ENCODE data around the gene SMO. TPM values are rescaled to one million over a fixed set of nuclear protein-coding genes. Genes with fewer than 3 reads are reported as not detected.
"Not testable (repeated sequence)": the region's sequence is repeated elsewhere in the genome, so short reads cannot be mapped to it uniquely, and the experiment has no call there.

SMO gene
- total and polyA plus RNA-seq, 2 donors from 2014 or later: 13.2 to 20.8 TPM

DNA sequence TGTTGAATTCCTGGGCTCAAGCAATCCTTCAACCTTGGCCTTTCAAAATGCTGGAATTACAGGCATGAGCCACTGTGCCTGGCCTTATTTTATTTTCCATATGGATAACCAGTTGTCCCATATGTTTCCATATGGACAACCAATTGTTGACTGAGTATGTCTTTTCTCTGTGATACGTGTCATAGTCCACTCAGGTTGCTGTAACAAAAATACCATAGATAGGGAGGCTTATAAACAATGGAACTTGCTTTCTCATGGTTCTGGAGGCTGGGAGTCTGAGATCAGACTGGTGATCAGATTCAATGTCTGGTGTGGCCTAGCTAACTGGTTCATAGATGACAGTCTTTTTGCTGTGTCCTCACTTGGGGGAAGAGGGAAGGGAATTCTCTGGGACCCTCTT, 55.8 kb downstream of the SMO start:
- Histone ChIP-seq H3K4me1 (ENCODE audit: control insufficient read depth in 2 of 3, insufficient read depth in 2 of 3, low read depth in 1 of 3, low read length in 3 of 3) (no peaks in the 10 kb centered on the region), H3K9ac (ENCODE audit: low read length in 3 of 3) (no peak overlapping the region), H3K27ac (ENCODE audit: low read depth in 2 of 2, low read length in 2 of 2) (no peak overlapping the region), H3K9me3 (ENCODE audit: control insufficient read depth in 2 of 3, insufficient read depth in 1 of 3, low read length in 3 of 3) (no peaks in the 10 kb centered on the region), H3K27me3 (ENCODE audit: control insufficient read depth, insufficient read depth, low read length) (no peaks in the 10 kb centered on the region), H3K4me3 (ENCODE audit: low read length in 3 of 3) (no peak overlapping the region), H3K36me3 (ENCODE audit: control insufficient read depth in 2 of 3, insufficient read depth in 3 of 3, low read length in 3 of 3) (no peaks in the 10 kb centered on the region)
- no peak for FAIRE-seq
- no peak for DNase-seq
- intact Hi-C loops (cut with DNase I): no loop called here
- no peak for TF ChIP-seq CTCF (IDR thresholded peaks at IDR 0.05; ENCODE audit: borderline replicate concordance, extremely low read depth, insufficient read depth)

GRCh38 chr7:129245533-129245932, 57.1 kb downstream of the SMO start:
- Histone ChIP-seq H3K27ac (ENCODE audit: low read depth in 2 of 2, low read length in 2 of 2) (no peak overlapping the region), H3K9ac (ENCODE audit: low read length in 3 of 3) (no peak overlapping the region), H3K9me3 (ENCODE audit: control insufficient read depth in 2 of 3, insufficient read depth in 1 of 3, low read length in 3 of 3) (no peaks in the 10 kb centered on the region), H3K4me1 (ENCODE audit: control insufficient read depth in 2 of 3, insufficient read depth in 2 of 3, low read depth in 1 of 3, low read length in 3 of 3) (no peaks in the 10 kb centered on the region), H3K27me3 (ENCODE audit: control insufficient read depth, insufficient read depth, low read length) (no peaks in the 10 kb centered on the region), H3K36me3 (ENCODE audit: control insufficient read depth in 2 of 3, insufficient read depth in 3 of 3, low read length in 3 of 3) (no peaks in the 10 kb centered on the region), H3K4me3 (ENCODE audit: low read length in 3 of 3) (no peak overlapping the region)
- TF ChIP-seq CTCF (IDR thresholded peaks at IDR 0.05; ENCODE audit: borderline replicate concordance, extremely low read depth, insufficient read depth): no peak
- DNase-seq (no peak), FAIRE-seq (no peak)
- intact Hi-C loops (cut with DNase I): no loop called here

GRCh38 chr7:129247087-129247486, 58.7 kb downstream of the SMO start:
- Histone ChIP-seq H3K4me1 (ENCODE audit: control insufficient read depth in 2 of 3, insufficient read depth in 2 of 3, low read depth in 1 of 3, low read length in 3 of 3) (peaks cover 0 to 4% (median 0%) of the 10 kb centered on the region in 3 donors), H3K9ac (ENCODE audit: low read length in 3 of 3) (no peak overlapping the region), H3K27me3 (ENCODE audit: control insufficient read depth, insufficient read depth, low read length) (no peaks in the 10 kb centered on the region), H3K36me3 (ENCODE audit: control insufficient read depth in 2 of 3, insufficient read depth in 3 of 3, low read length in 3 of 3) (no peaks in the 10 kb centered on the region), H3K27ac (ENCODE audit: low read depth in 2 of 2, low read length in 2 of 2) (no peak overlapping the region), H3K9me3 (ENCODE audit: control insufficient read depth in 2 of 3, insufficient read depth in 1 of 3, low read length in 3 of 3) (no peaks in the 10 kb centered on the region), H3K4me3 (ENCODE audit: low read length in 3 of 3) (no peak overlapping the region)
- TF ChIP-seq CTCF (IDR thresholded peaks at IDR 0.05; ENCODE audit: borderline replicate concordance, extremely low read depth, insufficient read depth): no peak
- intact Hi-C loops (cut with DNase I): no loop called here
- no peak for FAIRE-seq
- no peak for DNase-seq

DNA sequence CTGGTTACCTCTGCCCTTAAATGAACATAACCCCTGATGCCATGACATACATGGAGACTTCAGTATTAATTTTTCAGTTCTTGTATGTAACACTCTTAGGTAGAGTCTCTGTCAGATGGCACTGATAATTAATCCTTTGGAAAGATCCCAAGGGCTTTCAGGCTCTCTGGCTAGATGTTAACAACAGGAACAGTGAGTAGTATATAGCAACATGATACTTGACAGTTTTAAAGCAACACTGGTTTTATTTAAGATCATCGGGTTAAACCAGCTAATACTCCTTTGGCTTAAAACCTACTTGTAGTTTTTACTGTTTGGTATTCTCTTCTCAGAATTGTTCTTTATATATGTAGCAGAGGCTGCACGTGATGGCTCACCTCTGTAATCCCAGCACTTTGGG, 63.7 kb downstream of the SMO start:
- no peak for FAIRE-seq
- H3K36me3 ChIP-seq (ENCODE audit: control insufficient read depth in 2 of 3, insufficient read depth in 3 of 3, low read length in 3 of 3): no peaks in the 10 kb centered on the region
- intact Hi-C loops (cut with DNase I): no loop called here
- TF ChIP-seq CTCF (IDR thresholded peaks at IDR 0.05; ENCODE audit: borderline replicate concordance, extremely low read depth, insufficient read depth): no peak
- no peaks in the 10 kb centered on the region for H3K9me3 ChIP-seq (ENCODE audit: control insufficient read depth in 2 of 3, insufficient read depth in 1 of 3, low read length in 3 of 3)
- no peak overlapping the region for H3K27ac ChIP-seq (ENCODE audit: low read depth in 2 of 2, low read length in 2 of 2)
- no peak overlapping the region for H3K9ac ChIP-seq (ENCODE audit: low read length in 3 of 3)
- H3K4me1 ChIP-seq (ENCODE audit: control insufficient read depth in 2 of 3, insufficient read depth in 2 of 3, low read depth in 1 of 3, low read length in 3 of 3): peaks cover 0 to 4% (median 0%) of the 10 kb centered on the region in 3 donors
- H3K27me3 ChIP-seq (ENCODE audit: control insufficient read depth, insufficient read depth, low read length): no peaks in the 10 kb centered on the region
- no peak overlapping the region for H3K4me3 ChIP-seq (ENCODE audit: low read length in 3 of 3)
- peak in 2 of 5 donors; percentile 50 to 66 for DNase-seq

DNA sequence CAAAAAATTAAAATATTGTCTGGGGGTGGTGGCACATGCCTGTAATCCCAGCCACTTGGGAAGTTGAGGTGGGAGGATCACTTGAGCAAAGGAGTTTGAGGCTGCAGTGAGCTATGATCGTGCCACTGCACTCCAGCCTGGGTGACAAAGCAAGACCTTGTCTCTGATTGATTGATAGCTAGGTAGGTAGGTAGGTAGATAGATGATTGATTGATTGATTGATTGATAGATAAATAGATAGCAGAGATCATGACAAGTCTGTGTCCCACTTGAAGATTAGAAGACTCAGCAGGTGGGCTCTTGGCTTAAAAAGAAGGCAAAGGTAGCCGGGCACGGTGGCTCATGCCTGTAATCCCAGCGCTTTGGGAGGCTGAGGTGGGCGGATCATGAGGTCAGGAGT, 64.2 kb downstream of the SMO start:
- H3K27ac ChIP-seq (ENCODE audit: low read depth in 2 of 2, low read length in 2 of 2); intact Hi-C loops (cut with DNase I); H3K27me3 ChIP-seq (ENCODE audit: control insufficient read depth, insufficient read depth, low read length); H3K36me3 ChIP-seq (ENCODE audit: control insufficient read depth in 2 of 3, insufficient read depth in 3 of 3, low read length in 3 of 3); DNase-seq; FAIRE-seq; H3K4me3 ChIP-seq (ENCODE audit: low read length in 3 of 3); H3K9me3 ChIP-seq (ENCODE audit: control insufficient read depth in 2 of 3, insufficient read depth in 1 of 3, low read length in 3 of 3); H3K9ac ChIP-seq (ENCODE audit: low read length in 3 of 3); H3K4me1 ChIP-seq (ENCODE audit: control insufficient read depth in 2 of 3, insufficient read depth in 2 of 3, low read depth in 1 of 3, low read length in 3 of 3): not testable (repeated sequence)

Data from kidney (tissue), 14 donors.